Lung (tissue), 12 donors: ENCODE data around the gene NUP160. TPM values are rescaled to one million over a fixed set of nuclear protein-coding genes. Genes with fewer than 3 reads are reported as not detected.

Source experiments
- ATAC-seq: fragments of 200-7000 bp; cut with Tn5 transposase; one replicate; pipeline ENCODE4 v1.9.1; 2020; ENCODE audit warnings: moderate number of reproducible peaks; ENCODE audit not compliant: insufficient read depth, low FRiP score
- DNase-seq, 3 donors: peaks; one replicate each; pipeline ENCODE4 v3.0.0-alpha.2; 2013 to 2017
- H3K27ac ChIP-seq, 2 donors: one replicate each; pipeline ENCODE4 v1.5.1; 2013; ENCODE audit warnings: mild to moderate bottlenecking in 2 of 2, moderate library complexity in 2 of 2, control low read depth in 1 of 2, inconsistent platforms in 1 of 2, low read depth in 1 of 2, low read length in 1 of 2
- H3K27me3 ChIP-seq, 3 donors: one replicate each; pipeline ENCODE4 v1.5.1; 2013; ENCODE audit warnings: low read length in 2 of 3; ENCODE audit not compliant: control insufficient read depth in 3 of 3, insufficient read depth in 3 of 3
- H3K36me3 ChIP-seq, 4 donors: one replicate each; pipeline ENCODE4 v1.5.1; 2013; ENCODE audit warnings: low read length in 4 of 4, mild to moderate bottlenecking in 1 of 4, moderate library complexity in 1 of 4; ENCODE audit not compliant: control insufficient read depth in 4 of 4, insufficient read depth in 4 of 4
- H3K4me1 ChIP-seq, 5 donors: one replicate each; pipeline ENCODE4 v1.5.1; 2013; ENCODE audit warnings: low read length in 5 of 5, mild to moderate bottlenecking in 2 of 5, moderate library complexity in 1 of 5; ENCODE audit not compliant: control insufficient read depth in 5 of 5, insufficient read depth in 5 of 5
- H3K4me3 ChIP-seq: one replicate; pipeline ENCODE4 v1.5.1; 2013; ENCODE audit warnings: mild to moderate bottlenecking, control low read depth, moderate library complexity
- H3K9ac ChIP-seq, 2 donors: one replicate each; pipeline ENCODE4 v1.5.1; 2013; ENCODE audit warnings: low read length in 2 of 2, control low read depth in 1 of 2; ENCODE audit not compliant: insufficient read depth in 1 of 2
- H3K9me3 ChIP-seq, 4 donors: one replicate each; pipeline ENCODE4 v1.5.1; 2013; ENCODE audit warnings: low read length in 3 of 4, mild to moderate bottlenecking in 1 of 4, moderate library complexity in 1 of 4; ENCODE audit not compliant: control insufficient read depth in 4 of 4, insufficient read depth in 3 of 4
- WGBS, 2 donors: extraction: QIAGEN DNeasy Blood & Tissue Kit; methylation state at CpG; one replicate each; pipeline ENCODE4 v1.1.7; 2013; 5-methylcytosine and 5-hydroxymethylcytosine counted together
- polyA plus RNA-seq, 2 donors: library from polyadenylated mRNA; stranded (reverse); fragments of 200-250 nt; gene quantifications; one replicate each; pipeline ENCODE4 v1.2.1, GENCODE V29; 2013
- total RNA-seq, 2 donors: library from RNA; depleted of rRNA in 1 of 2; stranded (reverse); fragments of >200 nt in 1 of 2; gene quantifications; one replicate each; pipeline ENCODE4 v1.2.1, GENCODE V29; 2014 to 2021
- TF ChIP-seq, protein P1 (sequence below): IDR thresholded peaks from 2 replicates; pipeline ENCODE4 v1.5.1; 2012; ENCODE audit warnings: mild to moderate bottlenecking; ENCODE audit errors: control extremely low read depth, extremely low read depth
- donor health status: control.
- donor health status: control.
- donor health status: Bipolar disorder and iron deficiency.
- donor health status: healthy.
- donor health status: DM: yes; HTN: yes; CAD: no.

NUP160 gene
- total and polyA plus RNA-seq, 4 donors, result 15.8 to 94.1 (median 26.8) TPM

DNA sequence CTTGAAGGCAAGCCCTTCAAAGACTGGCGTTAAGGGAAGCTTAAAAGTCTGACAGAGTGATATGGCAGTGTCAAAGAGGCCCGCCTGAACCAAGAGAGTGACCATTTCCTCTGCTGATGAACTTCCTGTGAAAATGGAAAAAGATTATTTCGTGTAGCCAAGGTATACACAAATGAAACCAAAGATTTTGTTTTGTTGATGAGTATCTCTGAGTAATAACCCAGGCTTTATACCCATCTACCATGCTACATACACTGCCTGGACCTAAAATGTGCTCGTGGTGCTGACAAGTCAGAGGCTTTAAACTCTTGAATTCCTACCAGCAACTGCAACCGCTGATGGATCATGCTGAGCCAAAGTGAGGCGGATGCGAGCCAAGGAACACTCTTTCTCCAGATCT lies 60.0 kb downstream of the NUP160 start:
- ATAC-seq (no peak), DNase-seq (no peak)
- WGBS, 2 donors, result 89 to 94% methylated on average over 7 of the region's 7 CpGs
- no peaks in the 10 kb centered on the region for H3K9me3 ChIP-seq
- H3K36me3 ChIP-seq, result peaks cover 23 to 52% (median 33%) of the 10 kb centered on the region in 4 donors
- H3K27me3 ChIP-seq, result no peaks in the 10 kb centered on the region
- no peak overlapping the region for H3K4me3 ChIP-seq
- H3K9ac ChIP-seq, result no peak overlapping the region
- H3K4me1 ChIP-seq, result peaks cover 0 to 12% (median 0%) of the 10 kb centered on the region in 5 donors
- H3K27ac ChIP-seq, result no peak overlapping the region
- TF ChIP-seq, protein P1, sequence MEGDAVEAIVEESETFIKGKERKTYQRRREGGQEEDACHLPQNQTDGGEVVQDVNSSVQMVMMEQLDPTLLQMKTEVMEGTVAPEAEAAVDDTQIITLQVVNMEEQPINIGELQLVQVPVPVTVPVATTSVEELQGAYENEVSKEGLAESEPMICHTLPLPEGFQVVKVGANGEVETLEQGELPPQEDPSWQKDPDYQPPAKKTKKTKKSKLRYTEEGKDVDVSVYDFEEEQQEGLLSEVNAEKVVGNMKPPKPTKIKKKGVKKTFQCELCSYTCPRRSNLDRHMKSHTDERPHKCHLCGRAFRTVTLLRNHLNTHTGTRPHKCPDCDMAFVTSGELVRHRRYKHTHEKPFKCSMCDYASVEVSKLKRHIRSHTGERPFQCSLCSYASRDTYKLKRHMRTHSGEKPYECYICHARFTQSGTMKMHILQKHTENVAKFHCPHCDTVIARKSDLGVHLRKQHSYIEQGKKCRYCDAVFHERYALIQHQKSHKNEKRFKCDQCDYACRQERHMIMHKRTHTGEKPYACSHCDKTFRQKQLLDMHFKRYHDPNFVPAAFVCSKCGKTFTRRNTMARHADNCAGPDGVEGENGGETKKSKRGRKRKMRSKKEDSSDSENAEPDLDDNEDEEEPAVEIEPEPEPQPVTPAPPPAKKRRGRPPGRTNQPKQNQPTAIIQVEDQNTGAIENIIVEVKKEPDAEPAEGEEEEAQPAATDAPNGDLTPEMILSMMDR, result no peak

DNA sequence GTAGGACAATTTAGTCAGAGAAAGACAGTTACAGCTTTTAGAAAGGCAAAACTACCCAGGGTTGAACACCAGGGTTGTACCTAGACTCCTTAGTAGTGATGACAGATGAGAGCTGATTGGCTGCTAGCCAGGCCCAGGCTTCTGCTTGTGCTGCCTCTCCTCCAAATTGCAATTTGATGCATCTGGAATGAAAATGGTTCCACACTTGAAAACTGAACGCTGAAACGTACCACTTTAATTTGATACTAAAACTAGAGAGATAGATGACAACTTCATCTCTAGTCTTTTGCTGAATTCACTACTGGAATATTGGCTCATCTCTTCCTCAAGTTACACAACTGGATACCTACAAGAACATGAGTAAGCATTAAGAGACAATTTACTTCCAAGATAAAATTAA lies 61.8 kb downstream of the NUP160 start:
- TF ChIP-seq, protein P1, result no peak
- no peaks in the 10 kb centered on the region for H3K27me3 ChIP-seq
- peak overlapping the region in 1 of 2 donors; percentile 66 for H3K27ac ChIP-seq
- H3K4me1 ChIP-seq, result peaks cover 0 to 9% (median 0%) of the 10 kb centered on the region in 5 donors
- no peak overlapping the region for H3K4me3 ChIP-seq
- no peak for DNase-seq
- H3K9me3 ChIP-seq, result no peaks in the 10 kb centered on the region
- peaks cover 28 to 60% (median 34%) of the 10 kb centered on the region in 4 donors for H3K36me3 ChIP-seq
- no peak for ATAC-seq
- H3K9ac ChIP-seq, result no peak overlapping the region
- WGBS, 2 donors, result 74 to 80% methylated on average over 2 of the region's 2 CpGs

DNA sequence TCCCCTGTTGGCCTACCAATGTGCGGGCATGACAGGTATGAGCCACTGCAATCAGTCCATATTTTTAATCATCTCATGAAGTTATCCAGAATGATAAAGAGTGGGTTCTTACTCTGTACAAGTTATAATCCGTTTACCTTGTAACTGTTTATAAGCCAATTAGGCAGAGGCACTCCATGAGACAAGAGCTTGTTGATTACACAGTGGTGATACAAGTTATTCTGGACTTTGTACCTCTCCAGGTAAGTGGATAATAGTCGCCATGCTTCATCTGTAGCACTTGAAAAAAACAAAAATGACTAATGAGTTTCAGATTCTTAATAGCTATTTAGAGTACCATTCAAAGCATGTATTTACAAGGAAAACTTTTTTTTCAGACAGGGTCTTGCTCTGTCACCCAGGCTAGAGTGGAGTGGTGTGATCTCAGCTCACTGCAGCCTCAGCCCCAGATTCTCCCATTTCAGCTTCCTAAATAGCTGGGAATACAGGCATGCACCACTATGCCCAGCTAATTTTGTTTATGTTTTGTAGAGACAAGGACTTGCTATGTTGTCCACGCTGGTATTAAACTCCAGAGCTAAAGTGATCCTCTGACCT lies 63.3 kb downstream of the NUP160 start:
- DNase-seq (no peak), ATAC-seq (no peak)
- Histone ChIP-seq H3K27me3 (no peaks in the 10 kb centered on the region), H3K36me3 (peaks cover 25 to 61% (median 35%) of the 10 kb centered on the region in 4 donors), H3K9me3 (no peaks in the 10 kb centered on the region), H3K27ac (peak overlapping the region in 1 of 2 donors; percentile 64), H3K4me1 (peaks cover 0 to 9% (median 0%) of the 10 kb centered on the region in 5 donors), H3K4me3 (no peak overlapping the region), H3K9ac (no peak overlapping the region)
- WGBS, 2 donors, result 81 to 87% methylated on average over 4 of the region's 4 CpGs
- TF ChIP-seq, protein P1, result no peak

DNA sequence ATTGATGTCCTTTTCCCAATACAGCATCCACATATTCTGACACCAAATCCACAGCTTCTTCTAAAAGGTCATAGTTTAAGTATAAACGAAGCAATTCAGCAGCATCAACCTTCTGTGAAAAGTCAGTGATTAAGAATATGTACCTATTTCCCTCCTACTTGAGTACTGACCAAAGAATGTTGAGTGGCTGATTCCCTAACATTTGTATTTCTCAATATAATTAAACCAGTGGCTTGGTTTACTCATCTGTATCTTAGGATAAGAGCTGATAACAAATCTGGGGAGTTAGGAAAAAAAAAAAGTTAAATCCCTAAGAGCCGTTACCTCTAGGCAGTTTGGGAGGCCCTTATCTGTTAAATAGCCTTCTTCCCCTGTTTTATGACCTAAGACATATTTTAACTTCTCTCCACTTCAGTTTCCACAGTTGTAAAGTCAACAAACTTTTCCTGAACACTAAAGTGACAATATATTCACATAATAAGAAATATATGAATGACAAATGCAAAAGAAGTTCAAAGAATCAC lies 65.0 kb downstream of the NUP160 start:
- 70 to 74% methylated on average over 2 of the region's 2 CpGs for WGBS, 2 donors
- Histone ChIP-seq H3K4me1 (peaks cover 0 to 14% (median 0%) of the 10 kb centered on the region in 5 donors), H3K27me3 (no peaks in the 10 kb centered on the region), H3K27ac (no peak overlapping the region), H3K9me3 (no peaks in the 10 kb centered on the region), H3K9ac (no peak overlapping the region), H3K36me3 (peaks cover 30 to 59% (median 37%) of the 10 kb centered on the region in 4 donors), H3K4me3 (no peak overlapping the region)
- ATAC-seq (peak; percentile 62), DNase-seq (no peak)
- TF ChIP-seq, protein P1, result no peak
